ENCODE data around the gene PIGK.

PIGK gene

GRCh38 chr1:77051425-77051824 lies 167.8 kb downstream of the PIGK start:
- Histone ChIP-seq H3K9me3 (ENCODE audit: insufficient read depth, low read depth, low read length) (no peaks in the 10 kb centered on the region), H3K27ac (ENCODE audit: low read depth, low read length) (no peak overlapping the region), H2BK120ac (ENCODE audit: insufficient read depth, low read length, poor library complexity) (no peak overlapping the region), H3K14ac (ENCODE audit: low read length) (no peak overlapping the region), H3K9ac (ENCODE audit: low read length) (no peak overlapping the region), H3K4ac (ENCODE audit: low read depth, low read length) (no peak overlapping the region), H3K36me3 (ENCODE audit: control insufficient read depth in 1 of 2, insufficient read depth in 2 of 2, low read length in 2 of 2) (no peaks in the 10 kb centered on the region), H3K4me2 (ENCODE audit: low read length) (no peak overlapping the region), H3K27me3 (ENCODE audit: insufficient read depth, low read length) (no peaks in the 10 kb centered on the region), H4K12ac (ENCODE audit: low read depth, low read length) (no peak overlapping the region), H3K4me1 (ENCODE audit: control insufficient read depth in 1 of 2, insufficient read depth in 2 of 2, low read length in 2 of 2) (no peaks in the 10 kb centered on the region), H2AFZ (ENCODE audit: insufficient read depth, low read length, poor library complexity) (no peak overlapping the region), H3K4me3 (ENCODE audit: low read depth, low read length) (no peak overlapping the region), H4K91ac (ENCODE audit: low read depth, low read length) (no peak overlapping the region), H2AK5ac (ENCODE audit: low read length) (no peak overlapping the region), H2BK5ac (ENCODE audit: low read depth, low read length, poor library complexity) (no peak overlapping the region), H3K18ac (ENCODE audit: low read length) (no peak overlapping the region), H3K79me1 (ENCODE audit: low read length) (no peaks in the 10 kb centered on the region), H2BK12ac (ENCODE audit: low read length) (no peak overlapping the region), H4K8ac (ENCODE audit: low read depth, low read length) (no peak overlapping the region), H3K23ac (ENCODE audit: low read length) (no peak overlapping the region), H3K79me2 (ENCODE audit: control insufficient read depth, insufficient read depth, low read length, poor library complexity) (no peaks in the 10 kb centered on the region)
- WGBS (ENCODE audit: extremely low coverage, insufficient coverage, insufficient read length): no CpG with 5 or more reads among the region's 1 CpG
- DNase-seq: no peak

- H3K4me3 ChIP-seq (ENCODE audit: low read depth, low read length): no peak overlapping the region
- no peak overlapping the region for H3K4ac ChIP-seq (ENCODE audit: low read depth, low read length)
- no peak overlapping the region for H2AFZ ChIP-seq (ENCODE audit: insufficient read depth, low read length, poor library complexity)
- no peaks in the 10 kb centered on the region for H3K79me2 ChIP-seq (ENCODE audit: control insufficient read depth, insufficient read depth, low read length, poor library complexity)
- H3K4me2 ChIP-seq (ENCODE audit: low read length): no peak overlapping the region
- H2BK5ac ChIP-seq (ENCODE audit: low read depth, low read length, poor library complexity): no peak overlapping the region
- H3K27ac ChIP-seq (ENCODE audit: low read depth, low read length): no peak overlapping the region
- H3K79me1 ChIP-seq (ENCODE audit: low read length): no peaks in the 10 kb centered on the region
- H3K27me3 ChIP-seq (ENCODE audit: insufficient read depth, low read length): no peaks in the 10 kb centered on the region
- no peak overlapping the region for H4K12ac ChIP-seq (ENCODE audit: low read depth, low read length)
- no peak overlapping the region for H3K18ac ChIP-seq (ENCODE audit: low read length)
- H3K4me1 ChIP-seq (ENCODE audit: control insufficient read depth in 1 of 2, insufficient read depth in 2 of 2, low read length in 2 of 2): no peaks in the 10 kb centered on the region
- no peak overlapping the region for H4K91ac ChIP-seq (ENCODE audit: low read depth, low read length)
- peak; percentile 55 to 95 for DNase-seq
- H2AK5ac ChIP-seq (ENCODE audit: low read length): no peak overlapping the region
- no peak overlapping the region for H2BK12ac ChIP-seq (ENCODE audit: low read length)
- no peak overlapping the region for H4K8ac ChIP-seq (ENCODE audit: low read depth, low read length)
- H2BK120ac ChIP-seq (ENCODE audit: insufficient read depth, low read length, poor library complexity): no peak overlapping the region
- no peak overlapping the region for H3K23ac ChIP-seq (ENCODE audit: low read length)
- no CpG with 5 or more reads among the region's 1 CpG for WGBS (ENCODE audit: extremely low coverage, insufficient coverage, insufficient read length)
- H3K14ac ChIP-seq (ENCODE audit: low read length): no peak overlapping the region
- no peaks in the 10 kb centered on the region for H3K9me3 ChIP-seq (ENCODE audit: insufficient read depth, low read depth, low read length)
- no peak overlapping the region for H3K9ac ChIP-seq (ENCODE audit: low read length)
- H3K36me3 ChIP-seq (ENCODE audit: control insufficient read depth in 1 of 2, insufficient read depth in 2 of 2, low read length in 2 of 2): no peaks in the 10 kb centered on the region
Observed at GRCh38 chr1:77048615-77049005, 170.6 kb downstream of the PIGK start.

- no peak overlapping the region for H2AFZ ChIP-seq (ENCODE audit: insufficient read depth, low read length, poor library complexity)
- no peak overlapping the region for H3K9ac ChIP-seq (ENCODE audit: low read length)
- H3K36me3 ChIP-seq (ENCODE audit: control insufficient read depth in 1 of 2, insufficient read depth in 2 of 2, low read length in 2 of 2): no peaks in the 10 kb centered on the region
- WGBS (ENCODE audit: extremely low coverage, insufficient coverage, insufficient read length): no CpG with 5 or more reads among the region's 3 CpGs
- H2BK120ac ChIP-seq (ENCODE audit: insufficient read depth, low read length, poor library complexity): no peak overlapping the region
- H3K27ac ChIP-seq (ENCODE audit: low read depth, low read length): no peak overlapping the region
- no peak overlapping the region for H4K12ac ChIP-seq (ENCODE audit: low read depth, low read length)
- H3K9me3 ChIP-seq (ENCODE audit: insufficient read depth, low read depth, low read length): no peaks in the 10 kb centered on the region
- H4K91ac ChIP-seq (ENCODE audit: low read depth, low read length): no peak overlapping the region
- no peak overlapping the region for H2BK5ac ChIP-seq (ENCODE audit: low read depth, low read length, poor library complexity)
- H3K4me1 ChIP-seq (ENCODE audit: control insufficient read depth in 1 of 2, insufficient read depth in 2 of 2, low read length in 2 of 2): no peaks in the 10 kb centered on the region
- H3K4me3 ChIP-seq (ENCODE audit: low read depth, low read length): no peak overlapping the region
- no peaks in the 10 kb centered on the region for H3K79me1 ChIP-seq (ENCODE audit: low read length)
- H3K79me2 ChIP-seq (ENCODE audit: control insufficient read depth, insufficient read depth, low read length, poor library complexity): no peaks in the 10 kb centered on the region
- no peak overlapping the region for H3K14ac ChIP-seq (ENCODE audit: low read length)
- no peak overlapping the region for H3K18ac ChIP-seq (ENCODE audit: low read length)
- H2BK12ac ChIP-seq (ENCODE audit: low read length): no peak overlapping the region
- H3K23ac ChIP-seq (ENCODE audit: low read length): no peak overlapping the region
- no peak overlapping the region for H3K4ac ChIP-seq (ENCODE audit: low read depth, low read length)
- H2AK5ac ChIP-seq (ENCODE audit: low read length): no peak overlapping the region
- no peak for DNase-seq
- no peaks in the 10 kb centered on the region for H3K27me3 ChIP-seq (ENCODE audit: insufficient read depth, low read length)
- H4K8ac ChIP-seq (ENCODE audit: low read depth, low read length): no peak overlapping the region
- H3K4me2 ChIP-seq (ENCODE audit: low read length): no peak overlapping the region
Observed at GRCh38 chr1:77047978-77048614, 171.1 kb downstream of the PIGK start.

- H3K4me2 ChIP-seq (ENCODE audit: low read length): no peak overlapping the region
- no peak overlapping the region for H3K18ac ChIP-seq (ENCODE audit: low read length)
Observed at GRCh38 chr1:77047575-77047974, 171.7 kb downstream of the PIGK start.

More at GRCh38 chr1:77047575-77047974, 171.7 kb downstream of the PIGK start:
- no peaks in the 10 kb centered on the region for H3K9me3 ChIP-seq (ENCODE audit: insufficient read depth, low read depth, low read length)
- no peak overlapping the region for H3K27ac ChIP-seq (ENCODE audit: low read depth, low read length)
- H3K9ac ChIP-seq (ENCODE audit: low read length): no peak overlapping the region
- DNase-seq: no peak
- H2AFZ ChIP-seq (ENCODE audit: insufficient read depth, low read length, poor library complexity): no peak overlapping the region
- no peak overlapping the region for H4K8ac ChIP-seq (ENCODE audit: low read depth, low read length)
- no peak overlapping the region for H3K4ac ChIP-seq (ENCODE audit: low read depth, low read length)
- no peak overlapping the region for H3K23ac ChIP-seq (ENCODE audit: low read length)
- no peaks in the 10 kb centered on the region for H3K36me3 ChIP-seq (ENCODE audit: control insufficient read depth in 1 of 2, insufficient read depth in 2 of 2, low read length in 2 of 2)
- H4K12ac ChIP-seq (ENCODE audit: low read depth, low read length): no peak overlapping the region
- no peaks in the 10 kb centered on the region for H3K27me3 ChIP-seq (ENCODE audit: insufficient read depth, low read length)
- no peak overlapping the region for H3K14ac ChIP-seq (ENCODE audit: low read length)
- no peak overlapping the region for H2BK120ac ChIP-seq (ENCODE audit: insufficient read depth, low read length, poor library complexity)
- WGBS (ENCODE audit: extremely low coverage, insufficient coverage, insufficient read length): no CpG with 5 or more reads among the region's 1 CpG
- no peaks in the 10 kb centered on the region for H3K79me2 ChIP-seq (ENCODE audit: control insufficient read depth, insufficient read depth, low read length, poor library complexity)
- H2BK5ac ChIP-seq (ENCODE audit: low read depth, low read length, poor library complexity): no peak overlapping the region
- H3K79me1 ChIP-seq (ENCODE audit: low read length): no peaks in the 10 kb centered on the region
- H2BK12ac ChIP-seq (ENCODE audit: low read length): no peak overlapping the region
- no peaks in the 10 kb centered on the region for H3K4me1 ChIP-seq (ENCODE audit: control insufficient read depth in 1 of 2, insufficient read depth in 2 of 2, low read length in 2 of 2)
- no peak overlapping the region for H4K91ac ChIP-seq (ENCODE audit: low read depth, low read length)
- H3K4me3 ChIP-seq (ENCODE audit: low read depth, low read length): no peak overlapping the region
- no peak overlapping the region for H2AK5ac ChIP-seq (ENCODE audit: low read length)

Measured in trophoblast cell (in vitro differentiated cells and primary cell).